HG03469 (cell line): ENCODE data around the gene KLHDC7A.

Experiments used
- ATAC-seq: cut with Tn5 transposase; IDR thresholded peaks from one replicate; pipeline ENCODE4 v1.9.1; 2021; ENCODE audit warnings: mild to moderate bottlenecking, moderate library complexity, moderate number of reproducible peaks; ENCODE audit not compliant: unreplicated experiment

Gene KLHDC7A

GRCh38 chr1:18501833-18502232, 21.1 kb downstream of the KLHDC7A start:
- no peak for ATAC-seq

GRCh38 chr1:18504609-18505008, 23.9 kb downstream of the KLHDC7A start:
- ATAC-seq = no peak

GRCh38 chr1:18505666-18506065, 24.9 kb downstream of the KLHDC7A start:
- no peak for ATAC-seq

GRCh38 chr1:18508084-18508483, 27.4 kb downstream of the KLHDC7A start:
- ATAC-seq = no peak

GRCh38 chr1:18511149-18511873, 30.6 kb downstream of the KLHDC7A start:
- ATAC-seq = no peak

- ATAC-seq = no peak
These were observed 31.1 kb downstream of the KLHDC7A start for GRCh38 chr1:18511874-18512150.

- no peak for ATAC-seq
These were observed 32.2 kb downstream of the KLHDC7A start for GRCh38 chr1:18512883-18513282.

- no peak for ATAC-seq
These were observed 33.3 kb downstream of the KLHDC7A start for GRCh38 chr1:18513995-18514394.

GRCh38 chr1:18515120-18515667, 34.5 kb downstream of the KLHDC7A start:
- ATAC-seq = no peak

- ATAC-seq = no peak
These were observed 35.7 kb downstream of the KLHDC7A start for GRCh38 chr1:18516473-18516872.

- ATAC-seq = no peak
These were observed 45.9 kb downstream of the KLHDC7A start for GRCh38 chr1:18526436-18527275.

GRCh38 chr1:18527514-18527913, 46.8 kb downstream of the KLHDC7A start:
- ATAC-seq = no peak

GRCh38 chr1:18527921-18528320, 47.2 kb downstream of the KLHDC7A start:
- no peak for ATAC-seq

- no peak for ATAC-seq
These were observed 47.9 kb downstream of the KLHDC7A start for GRCh38 chr1:18528616-18529015.

GRCh38 chr1:18529714-18530113, 49.0 kb downstream of the KLHDC7A start:
- ATAC-seq = no peak

- ATAC-seq = no peak
These were observed 50.1 kb downstream of the KLHDC7A start for GRCh38 chr1:18530587-18531502.

- ATAC-seq = no peak
These were observed 50.7 kb downstream of the KLHDC7A start for GRCh38 chr1:18531503-18531845.

GRCh38 chr1:18532390-18533170, 51.9 kb downstream of the KLHDC7A start:
- ATAC-seq = no peak

- ATAC-seq = no peak
These were observed 52.5 kb downstream of the KLHDC7A start for GRCh38 chr1:18533259-18533658.

GRCh38 chr1:18534810-18535205, 54.1 kb downstream of the KLHDC7A start:
- no peak for ATAC-seq
